ENCODE measurements around the gene KLHL15. TPM values are rescaled to one million over a fixed set of nuclear protein-coding genes. Genes with fewer than 3 reads are reported as not detected.

KLHL15 gene
- total and polyA plus RNA-seq, 3 experiments from 2014 or later: 3.6 to 8.7 (median 8.6) TPM

Other genes starting within 250 kb of the KLHL15 start
- gene SAT1, start 244.0 kb downstream of the KLHL15 start, total RNA-seq: 10 to 100 TPM; 40.0 to 41.3 TPM
- 113 TPM for gene SAT1, start 244.0 kb downstream of the KLHL15 start, polyA plus RNA-seq
- 10 to 100 TPM; 38.3 to 42.6 TPM for gene APOO, start 119.2 kb downstream of the KLHL15 start, total RNA-seq
- gene APOO, start 119.2 kb downstream of the KLHL15 start, polyA plus RNA-seq: 20.0 TPM
- under 1 TPM in 1 of 2 experiments, not detected in 1; 0.11 TPM for gene CXorf58, start 119.2 kb downstream of the KLHL15 start, total RNA-seq
- gene CXorf58, start 119.2 kb downstream of the KLHL15 start, polyA plus RNA-seq: 0.23 TPM
- 100 to 1,000 TPM; 259 to 277 TPM for gene EIF2S3, start 27.8 kb upstream of the KLHL15 start, total RNA-seq
- 95.6 TPM for gene EIF2S3, start 27.8 kb upstream of the KLHL15 start, polyA plus RNA-seq
- 10 to 100 TPM; 35.5 to 36.6 TPM for gene ZFX, start 122.5 kb upstream of the KLHL15 start, total RNA-seq
- gene ZFX, start 122.5 kb upstream of the KLHL15 start, polyA plus RNA-seq: 36.7 TPM